Dermis lymphatic vessel endothelial cell (primary cell): ENCODE measurements around the gene MKRN2OS. TPM values are rescaled to one million over a fixed set of nuclear protein-coding genes. Genes with fewer than 3 reads are reported as not detected.

Experiments
- total RNA-seq: library from RNA; depleted of rRNA; stranded (reverse); fragments of >200 nt; gene quantifications from 2 replicates; pipeline ENCODE4 v1.2.1, GENCODE V29; 2014

MKRN2OS gene
- not detected in 2 replicates for total RNA-seq

DNA sequence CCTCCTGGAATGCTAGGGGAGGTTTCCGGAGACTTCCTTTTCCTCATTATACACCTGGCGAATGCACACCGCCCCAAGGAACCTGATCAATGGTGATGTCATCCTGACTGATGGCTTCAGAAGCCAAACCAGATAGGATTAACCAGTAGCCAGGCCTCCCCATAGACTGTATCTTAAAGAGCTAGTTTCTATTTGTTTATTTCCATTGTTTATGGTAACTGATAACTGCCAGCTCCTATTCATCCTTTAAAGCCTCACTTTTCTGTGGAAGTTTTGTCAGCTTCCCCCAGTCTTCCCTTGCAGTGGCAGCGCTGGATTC is at the start of gene MKRN2OS:
MKRN2OS (minus strand) TSS at position 27 of the 319 bp plus-strand sequence. CDS start 35 bp downstream, outside the sequence.

GRCh38 chr3:12556690-12557472 is 11.6 kb upstream of the MKRN2OS start, which contains the start of gene MKRN2:
TSS of gene MKRN2 (plus strand) at chr3:12557087. CDS start at chr3:12557151, 64 bp downstream.

Other genes with a start within 250 kb of the MKRN2OS start
- gene TSEN2, start 61.0 kb downstream of the MKRN2OS start, total RNA-seq: 7.6 and 11.6 TPM in 2 replicates
- gene MKRN2, start 11.6 kb upstream of the MKRN2OS start, total RNA-seq: 26.8 and 31.2 TPM in 2 replicates
- gene RAF1, start 118.6 kb upstream of the MKRN2OS start, total RNA-seq: 62.1 and 67.6 TPM in 2 replicates
- not detected in 2 replicates for gene TMEM40, start 213.8 kb upstream of the MKRN2OS start, total RNA-seq